Ishikawa (cell line): ENCODE data around the gene TBX1.

ENCODE experiments used
- CEBPB ChIP-seq: IDR thresholded peaks from 2 replicates; pipeline ENCODE4 v1.6.1; 2012
- CREB1 ChIP-seq: IDR thresholded peaks from 2 replicates; pipeline ENCODE4 v1.6.1; 2012; ENCODE audit warnings: low read depth
- EGR1 ChIP-seq: IDR thresholded peaks from 2 replicates; pipeline ENCODE4 v1.6.1; 2012
- EP300 ChIP-seq: IDR thresholded peaks from 2 replicates; pipeline ENCODE4 v1.6.1; 2012; ENCODE audit warnings: borderline replicate concordance
- FOXM1 ChIP-seq: IDR thresholded peaks from 2 replicates; pipeline ENCODE4 v1.6.1; 2012; ENCODE audit warnings: low read depth, borderline replicate concordance
- NFIC ChIP-seq: IDR thresholded peaks from 2 replicates; pipeline ENCODE4 v1.6.1; 2012
- RAD21 ChIP-seq: IDR thresholded peaks from 2 replicates; pipeline ENCODE4 v1.6.1; 2012; ENCODE audit warnings: low read depth
- TAF1 ChIP-seq: IDR thresholded peaks from 2 replicates; pipeline ENCODE4 v1.6.1; 2012; ENCODE audit warnings: low read depth, mild to moderate bottlenecking
- TCF12 ChIP-seq: IDR thresholded peaks from 2 replicates; pipeline ENCODE4 v1.6.1; 2012; ENCODE audit warnings: low read depth
- TEAD4 ChIP-seq: IDR thresholded peaks from 2 replicates; pipeline ENCODE4 v1.6.1; 2012
- USF1 ChIP-seq: IDR thresholded peaks from 2 replicates; pipeline ENCODE4 v1.6.1; 2012
- YY1 ChIP-seq: IDR thresholded peaks from 2 replicates; pipeline ENCODE4 v1.6.1; 2012; ENCODE audit warnings: low read depth
- ZBTB7A ChIP-seq: IDR thresholded peaks from 2 replicates; pipeline ENCODE4 v1.6.1; 2012; ENCODE audit warnings: low read depth
- TF ChIP-seq, protein P1 (sequence below): IDR thresholded peaks from 2 replicates; pipeline ENCODE4 v1.6.1; 2012
- TF ChIP-seq, protein P2 (sequence below): IDR thresholded peaks from 2 replicates; pipeline ENCODE4 v1.6.1; 2012; ENCODE audit warnings: low read depth, mild to moderate bottlenecking

Gene TBX1

GRCh38 chr22:19753090-19753842 is 7.3 kb upstream of the TBX1 start:
- TF ChIP-seq CEBPB = no peak
- TF ChIP-seq NFIC = no peak
- TF ChIP-seq, protein P1, sequence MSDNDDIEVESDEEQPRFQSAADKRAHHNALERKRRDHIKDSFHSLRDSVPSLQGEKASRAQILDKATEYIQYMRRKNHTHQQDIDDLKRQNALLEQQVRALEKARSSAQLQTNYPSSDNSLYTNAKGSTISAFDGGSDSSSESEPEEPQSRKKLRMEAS = no peak
- no peak for TF ChIP-seq USF1
- TF ChIP-seq, protein P2, sequence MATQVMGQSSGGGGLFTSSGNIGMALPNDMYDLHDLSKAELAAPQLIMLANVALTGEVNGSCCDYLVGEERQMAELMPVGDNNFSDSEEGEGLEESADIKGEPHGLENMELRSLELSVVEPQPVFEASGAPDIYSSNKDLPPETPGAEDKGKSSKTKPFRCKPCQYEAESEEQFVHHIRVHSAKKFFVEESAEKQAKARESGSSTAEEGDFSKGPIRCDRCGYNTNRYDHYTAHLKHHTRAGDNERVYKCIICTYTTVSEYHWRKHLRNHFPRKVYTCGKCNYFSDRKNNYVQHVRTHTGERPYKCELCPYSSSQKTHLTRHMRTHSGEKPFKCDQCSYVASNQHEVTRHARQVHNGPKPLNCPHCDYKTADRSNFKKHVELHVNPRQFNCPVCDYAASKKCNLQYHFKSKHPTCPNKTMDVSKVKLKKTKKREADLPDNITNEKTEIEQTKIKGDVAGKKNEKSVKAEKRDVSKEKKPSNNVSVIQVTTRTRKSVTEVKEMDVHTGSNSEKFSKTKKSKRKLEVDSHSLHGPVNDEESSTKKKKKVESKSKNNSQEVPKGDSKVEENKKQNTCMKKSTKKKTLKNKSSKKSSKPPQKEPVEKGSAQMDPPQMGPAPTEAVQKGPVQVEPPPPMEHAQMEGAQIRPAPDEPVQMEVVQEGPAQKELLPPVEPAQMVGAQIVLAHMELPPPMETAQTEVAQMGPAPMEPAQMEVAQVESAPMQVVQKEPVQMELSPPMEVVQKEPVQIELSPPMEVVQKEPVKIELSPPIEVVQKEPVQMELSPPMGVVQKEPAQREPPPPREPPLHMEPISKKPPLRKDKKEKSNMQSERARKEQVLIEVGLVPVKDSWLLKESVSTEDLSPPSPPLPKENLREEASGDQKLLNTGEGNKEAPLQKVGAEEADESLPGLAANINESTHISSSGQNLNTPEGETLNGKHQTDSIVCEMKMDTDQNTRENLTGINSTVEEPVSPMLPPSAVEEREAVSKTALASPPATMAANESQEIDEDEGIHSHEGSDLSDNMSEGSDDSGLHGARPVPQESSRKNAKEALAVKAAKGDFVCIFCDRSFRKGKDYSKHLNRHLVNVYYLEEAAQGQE = no peak
- TF ChIP-seq EP300 = no peak

DNA sequence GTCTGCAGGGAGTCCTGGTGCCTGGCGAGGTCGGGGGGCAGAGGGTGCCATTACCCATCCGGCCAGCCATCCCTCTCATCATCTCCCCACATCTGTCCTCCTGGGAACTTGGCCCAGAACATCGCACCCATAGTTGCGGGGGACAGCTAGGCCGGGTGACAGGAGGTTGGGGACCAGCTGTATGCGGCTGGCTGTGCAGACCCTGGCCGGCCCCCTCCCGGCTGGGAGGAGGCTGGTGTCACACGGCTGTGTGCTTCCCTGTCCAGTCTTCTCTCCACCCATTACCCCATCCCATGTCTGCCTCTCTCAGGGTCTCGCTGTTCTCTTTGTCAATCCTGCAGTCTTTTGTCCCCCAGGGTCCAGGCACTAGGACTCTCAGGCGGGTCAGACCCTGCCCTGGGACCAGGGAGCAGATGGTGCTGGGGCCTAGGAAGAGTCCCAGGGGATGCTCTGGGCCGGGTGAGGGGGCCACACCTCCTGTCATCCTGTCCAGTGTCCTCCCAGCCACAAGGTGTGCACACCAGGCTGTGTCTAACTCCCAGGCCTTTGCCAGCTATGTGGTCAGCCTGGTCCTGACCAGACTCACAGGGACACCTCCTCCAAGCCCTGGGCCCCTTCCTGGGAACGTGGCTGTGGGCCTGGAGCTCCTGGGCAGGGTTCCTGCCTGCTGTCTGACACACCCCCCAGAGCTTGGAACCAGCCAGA is 6.4 kb upstream of the TBX1 start:
- TF ChIP-seq, protein P2 = no peak
- no peak for TF ChIP-seq RAD21
- no peak for TF ChIP-seq TAF1
- no peak for TF ChIP-seq FOXM1

DNA sequence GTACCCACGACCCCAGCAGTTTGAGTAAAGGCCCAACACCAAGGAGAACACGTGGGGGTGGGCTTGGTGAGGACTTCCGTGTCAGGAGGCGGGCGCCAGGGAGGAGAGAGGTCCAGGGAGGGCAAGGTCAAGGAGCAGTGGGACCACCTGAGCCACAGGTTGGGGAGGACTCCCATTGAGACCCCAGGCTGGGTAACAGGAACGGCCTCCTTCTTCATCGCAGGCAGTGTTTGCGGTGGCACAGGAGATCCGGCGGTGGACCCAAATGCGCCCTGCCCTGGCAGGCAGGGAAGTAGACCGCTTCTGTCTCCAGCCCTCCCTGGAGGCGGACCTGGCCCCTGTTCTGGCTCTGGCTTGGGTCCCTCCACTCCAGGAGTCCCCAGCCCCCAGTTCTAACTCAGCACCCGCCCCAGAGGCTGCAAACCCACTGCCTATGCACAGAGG is 5.9 kb upstream of the TBX1 start:
- TF ChIP-seq EGR1 (no peak), YY1 (no peak), RAD21 (no peak), EP300 (no peak), TEAD4 (no peak), ZBTB7A (no peak), USF1 (no peak), NFIC (no peak), CREB1 (no peak), FOXM1 (no peak), TAF1 (no peak), TCF12 (no peak), CEBPB (no peak)
- TF ChIP-seq, protein P1 = no peak
- TF ChIP-seq, protein P2 = no peak

GRCh38 chr22:19755145-19755710 is 5.3 kb upstream of the TBX1 start:
- TF ChIP-seq YY1 = no peak
- no peak for TF ChIP-seq ZBTB7A
- TF ChIP-seq RAD21 = no peak
- TF ChIP-seq CEBPB = no peak
- TF ChIP-seq TCF12 = no peak
- TF ChIP-seq NFIC = no peak
- TF ChIP-seq, protein P2 = no peak
- no peak for TF ChIP-seq TEAD4
- no peak for TF ChIP-seq TAF1
- TF ChIP-seq EP300 = no peak
- no peak for TF ChIP-seq EGR1
- TF ChIP-seq CREB1 = no peak
- TF ChIP-seq, protein P1 = no peak
- TF ChIP-seq USF1 = no peak
